Psoas muscle (tissue), 8 donors: ENCODE measurements around the gene UBAP2L. TPM values are rescaled to one million over a fixed set of nuclear protein-coding genes. Genes with fewer than 3 reads are reported as not detected.
"Not testable (repeated sequence)": the region's sequence is repeated elsewhere in the genome, so short reads cannot be mapped to it uniquely, and the experiment has no call there.

ENCODE experiments used
- ATAC-seq, 4 donors: fragments of 200-7000 bp; cut with Tn5 transposase; one replicate each; pipeline ENCODE4 v1.9.1; 2020; ENCODE audit warnings: moderate library complexity in 3 of 4, mild to moderate bottlenecking in 2 of 4
- DNase-seq, 2 donors: peaks; one replicate each; pipeline ENCODE4 v3.0.0-alpha.2; 2020
- H3K27ac ChIP-seq: fragments of 200-600 bp; one replicate; pipeline ENCODE4 v1.8.0; 2022
- H3K27me3 ChIP-seq, 3 donors: fragments of 200-600 bp in 1 of 3; one replicate each; pipeline versions ENCODE4 v1.6.1 to v1.8.0; 2013 to 2022; ENCODE audit warnings: low read length in 2 of 3, mild to moderate bottlenecking in 2 of 3, moderate library complexity in 1 of 3; ENCODE audit not compliant: insufficient read depth in 3 of 3
- H3K36me3 ChIP-seq, 2 donors: fragments of 200-600 bp in 1 of 2; one replicate each; pipeline versions ENCODE4 v1.6.1 to v1.8.0; 2013 to 2022; ENCODE audit warnings: low read depth in 1 of 2, mild to moderate bottlenecking in 1 of 2, moderate library complexity in 1 of 2; ENCODE audit not compliant: insufficient read depth in 1 of 2
- H3K4me1 ChIP-seq: fragments of 200-600 bp; one replicate; pipeline ENCODE4 v1.8.0; 2022
- H3K4me3 ChIP-seq: fragments of 200-600 bp; one replicate; pipeline ENCODE4 v1.8.0; 2022; ENCODE audit warnings: mild to moderate bottlenecking
- H3K9me3 ChIP-seq: fragments of 200-600 bp; one replicate; pipeline ENCODE4 v1.8.0; 2022
- WGBS, 3 donors: extraction: QIAGEN DNeasy Blood & Tissue Kit; methylation state at CpG; one replicate each; pipeline versions ENCODE4 v1.1.6 to v1.1.7; 2013; 5-methylcytosine and 5-hydroxymethylcytosine counted together
- intact Hi-C, 2 donors: fragments of 100-400 bp; cut with DNase I; formaldehyde crosslinking; loops; one replicate each; pipeline versions ENCODE4 v1.11.0 to v1.14.2; 2022
- polyA plus RNA-seq, 3 donors: library from polyadenylated mRNA; stranded (reverse); fragments of 200-250 nt; gene quantifications; one replicate each; pipeline ENCODE4 v1.2.3, GENCODE V29; 2013
- total RNA-seq, 4 donors: library from RNA; stranded (reverse); fragmentation: NEBNext Ultra II Directional in 2 of 4; extraction: Animal tissue kit (Norgen Biotek cat#: 25700) in 2 of 4; gene quantifications; one replicate each; pipeline versions ENCODE4 v1.2.1 to v1.2.4, GENCODE V29; 2021 to 2023
- TF ChIP-seq, protein P1 (sequence below): fragments of 200-600 bp; IDR thresholded peaks from one replicate; pipeline ENCODE4 v1.8.0; 2022; ENCODE audit warnings: antibody characterized with exemption
- donor health status: healthy with polysubstance abuse.
- donor health status: DM: no; HTN: no; CAD: no; lungs with moderate emphysema.
- donor health status: Bipolar disorder and iron deficiency.
- donor health status: healthy.
- donor health status: DM: yes; HTN: yes; CAD: no.
- donor health status: DM: no; HTN: no; CAD: no.
- donor health status: DM: no; HTN: no; CAD: no.
- donor health status: DM: yes; HTN: yes; CAD: no.

Gene UBAP2L
- total and polyA plus RNA-seq, 7 donors, result 45.8 to 121 (median 84.6) TPM

DNA sequence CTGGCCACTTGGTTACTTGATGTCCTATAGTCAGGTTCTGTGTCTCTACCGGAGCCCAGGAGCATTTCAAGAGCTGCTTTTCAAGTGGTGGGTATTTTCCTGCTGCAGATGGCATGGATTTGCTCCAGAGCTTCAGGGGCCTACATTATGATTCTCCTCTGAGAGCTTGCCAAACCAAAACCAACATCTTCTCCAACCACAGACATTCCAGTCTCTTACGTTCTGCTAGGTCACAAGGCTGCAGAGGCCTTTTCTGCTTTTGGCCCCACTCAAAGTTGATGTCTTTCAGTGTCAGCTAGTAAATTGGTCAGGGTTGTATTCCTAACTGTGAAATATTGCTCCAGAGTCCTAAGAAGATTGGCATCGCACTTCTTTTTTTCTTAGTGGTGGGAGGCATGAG, 85.4 kb downstream of the UBAP2L start:
- no peaks in the 10 kb centered on the region for H3K9me3 ChIP-seq
- intact Hi-C loops, result no loop called here
- no peak overlapping the region for H3K4me3 ChIP-seq
- TF ChIP-seq, protein P1, sequence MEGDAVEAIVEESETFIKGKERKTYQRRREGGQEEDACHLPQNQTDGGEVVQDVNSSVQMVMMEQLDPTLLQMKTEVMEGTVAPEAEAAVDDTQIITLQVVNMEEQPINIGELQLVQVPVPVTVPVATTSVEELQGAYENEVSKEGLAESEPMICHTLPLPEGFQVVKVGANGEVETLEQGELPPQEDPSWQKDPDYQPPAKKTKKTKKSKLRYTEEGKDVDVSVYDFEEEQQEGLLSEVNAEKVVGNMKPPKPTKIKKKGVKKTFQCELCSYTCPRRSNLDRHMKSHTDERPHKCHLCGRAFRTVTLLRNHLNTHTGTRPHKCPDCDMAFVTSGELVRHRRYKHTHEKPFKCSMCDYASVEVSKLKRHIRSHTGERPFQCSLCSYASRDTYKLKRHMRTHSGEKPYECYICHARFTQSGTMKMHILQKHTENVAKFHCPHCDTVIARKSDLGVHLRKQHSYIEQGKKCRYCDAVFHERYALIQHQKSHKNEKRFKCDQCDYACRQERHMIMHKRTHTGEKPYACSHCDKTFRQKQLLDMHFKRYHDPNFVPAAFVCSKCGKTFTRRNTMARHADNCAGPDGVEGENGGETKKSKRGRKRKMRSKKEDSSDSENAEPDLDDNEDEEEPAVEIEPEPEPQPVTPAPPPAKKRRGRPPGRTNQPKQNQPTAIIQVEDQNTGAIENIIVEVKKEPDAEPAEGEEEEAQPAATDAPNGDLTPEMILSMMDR, result no peak
- H3K36me3 ChIP-seq, result no peaks in the 10 kb centered on the region
- no peaks in the 10 kb centered on the region for H3K4me1 ChIP-seq
- H3K27ac ChIP-seq, result no peak overlapping the region
- DNase-seq (no peak), ATAC-seq (no peak)
- no peaks in the 10 kb centered on the region for H3K27me3 ChIP-seq
- WGBS, 3 donors, result 78 to 81% (median 81%) methylated on average over 3 of the region's 3 CpGs

DNA sequence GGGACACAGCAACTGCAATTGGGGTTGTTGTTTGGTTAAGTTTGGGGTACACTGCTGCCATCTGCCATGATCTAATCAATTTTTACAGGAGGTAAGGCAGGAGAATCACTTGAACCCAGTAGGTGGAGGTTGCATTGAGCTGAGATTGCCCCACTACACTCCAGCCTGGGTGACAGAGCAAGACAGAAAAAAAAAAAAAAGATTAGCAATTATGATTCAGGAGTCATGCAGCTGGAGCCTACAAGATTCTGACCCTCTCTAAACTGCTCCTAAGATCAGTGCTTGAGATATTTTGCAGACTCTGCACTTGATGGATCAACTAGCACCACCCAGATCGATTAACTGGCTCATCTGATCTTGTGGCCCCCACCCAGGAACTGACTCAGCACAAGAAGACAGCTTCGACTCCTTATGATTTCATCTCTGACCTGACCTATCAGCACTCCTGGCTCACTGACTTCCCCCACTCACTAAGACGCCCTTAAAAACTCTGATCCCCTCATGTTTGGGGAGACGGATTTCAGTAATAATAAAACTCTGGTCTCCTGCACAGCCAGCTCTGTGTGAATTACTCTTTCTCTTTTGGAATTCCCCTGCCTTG, 87.0 kb downstream of the UBAP2L start:
- H3K27ac ChIP-seq, H3K9me3 ChIP-seq, H3K27me3 ChIP-seq, ATAC-seq, intact Hi-C loops, H3K4me3 ChIP-seq, DNase-seq, H3K4me1 ChIP-seq, H3K36me3 ChIP-seq: not testable (repeated sequence)
- 57 to 67% (median 58%) methylated on average over 4 of the region's 4 CpGs for WGBS, 3 donors

DNA sequence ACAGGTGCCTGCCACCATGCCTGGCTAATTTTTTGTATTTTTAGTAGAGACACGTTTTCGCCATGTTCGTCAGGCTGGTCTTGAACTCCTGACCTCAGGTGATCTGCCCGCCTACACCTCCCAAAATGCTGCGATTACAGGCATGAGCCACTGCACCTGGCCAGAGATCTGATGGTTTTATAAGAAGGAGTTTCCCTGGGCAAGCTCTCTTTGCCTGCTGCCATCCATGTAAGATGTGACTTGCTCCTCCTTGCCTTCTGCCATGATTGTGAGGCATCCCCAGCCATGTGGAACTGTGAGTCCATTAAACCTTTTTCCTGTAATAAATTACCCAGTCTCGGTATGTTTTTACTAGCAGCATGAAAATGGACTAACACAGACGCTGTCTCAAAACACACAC, 88.4 kb downstream of the UBAP2L start:
- H3K27ac ChIP-seq, intact Hi-C loops, ATAC-seq, H3K36me3 ChIP-seq, DNase-seq, H3K27me3 ChIP-seq, H3K9me3 ChIP-seq, H3K4me3 ChIP-seq, H3K4me1 ChIP-seq: not testable (repeated sequence)
- WGBS, 3 donors, result 77 to 83% (median 79%) methylated on average over 7 of the region's 7 CpGs

DNA sequence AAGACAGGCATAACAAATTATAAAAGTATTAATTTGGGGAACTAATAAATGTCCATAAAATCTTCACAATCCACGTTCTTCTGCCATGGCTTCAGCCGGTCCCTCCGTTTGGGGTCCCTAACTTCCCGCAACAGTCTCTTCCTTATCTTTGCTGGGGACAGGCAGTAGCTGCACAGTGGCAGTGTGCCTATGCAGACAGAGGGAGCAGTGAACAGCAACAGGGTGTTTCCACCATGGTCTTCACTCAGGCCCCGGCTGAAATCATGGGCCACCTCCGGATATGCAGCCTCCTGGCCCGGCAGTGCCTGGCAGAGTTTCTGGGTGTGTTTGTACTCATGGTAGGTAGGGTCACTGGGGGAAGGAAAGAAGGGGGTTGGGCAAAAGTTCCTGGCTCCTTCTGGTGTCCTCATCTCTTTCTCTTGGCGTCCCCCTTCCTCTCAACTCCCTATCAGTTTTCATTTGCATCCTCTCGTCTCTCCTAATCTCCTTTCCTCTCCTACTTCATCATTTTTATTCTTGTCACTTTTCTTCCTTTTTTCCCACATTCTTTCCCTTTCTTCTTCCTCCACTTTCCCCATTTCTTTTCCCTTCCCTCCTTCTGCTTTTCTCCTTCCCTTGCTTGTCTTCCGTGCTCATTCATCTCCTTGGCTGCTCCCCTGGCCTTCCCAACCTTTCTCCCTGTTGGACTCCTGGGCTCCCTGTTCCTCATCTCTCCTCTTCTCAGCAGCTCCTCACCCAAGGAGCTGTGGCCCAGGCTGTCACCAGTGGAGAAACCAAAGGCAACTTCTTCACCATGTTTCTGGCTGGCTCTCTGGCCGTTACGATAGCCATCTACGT, 91.7 kb downstream of the UBAP2L start:
- DNase-seq, intact Hi-C loops, H3K27ac ChIP-seq, H3K4me1 ChIP-seq, H3K36me3 ChIP-seq, H3K27me3 ChIP-seq, H3K9me3 ChIP-seq, ATAC-seq, H3K4me3 ChIP-seq: not testable (repeated sequence)
- 67 to 73% (median 73%) methylated on average over 11 to 13 of the region's 13 CpGs for WGBS, 3 donors

DNA sequence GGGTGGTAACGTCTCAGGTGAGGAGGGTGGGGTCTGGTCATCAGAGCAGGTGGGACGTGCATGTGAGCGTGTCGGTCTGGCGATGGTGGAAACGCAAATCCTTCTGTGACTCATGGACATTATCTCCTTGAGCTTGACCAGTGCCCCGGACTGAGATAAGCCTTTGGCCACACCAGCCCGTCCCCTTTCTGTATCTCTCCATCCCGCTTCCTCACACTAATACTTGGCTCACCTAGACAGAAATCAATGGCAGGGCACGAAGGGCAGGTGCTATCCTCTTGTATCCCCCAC, 92.3 kb downstream of the UBAP2L start:
- intact Hi-C loops, result no loop called here
- DNase-seq (no peak), ATAC-seq (no peak)
- Histone ChIP-seq H3K9me3 (no peaks in the 10 kb centered on the region), H3K4me1 (no peaks in the 10 kb centered on the region), H3K27ac (no peak overlapping the region), H3K4me3 (no peak overlapping the region), H3K36me3 (no peaks in the 10 kb centered on the region), H3K27me3 (peaks cover 0 to 4% (median 0%) of the 10 kb centered on the region in 3 donors)
- TF ChIP-seq, protein P1, result no peak
- WGBS, 3 donors, result 80 to 83% (median 82%) methylated on average over 10 of the region's 10 CpGs

DNA sequence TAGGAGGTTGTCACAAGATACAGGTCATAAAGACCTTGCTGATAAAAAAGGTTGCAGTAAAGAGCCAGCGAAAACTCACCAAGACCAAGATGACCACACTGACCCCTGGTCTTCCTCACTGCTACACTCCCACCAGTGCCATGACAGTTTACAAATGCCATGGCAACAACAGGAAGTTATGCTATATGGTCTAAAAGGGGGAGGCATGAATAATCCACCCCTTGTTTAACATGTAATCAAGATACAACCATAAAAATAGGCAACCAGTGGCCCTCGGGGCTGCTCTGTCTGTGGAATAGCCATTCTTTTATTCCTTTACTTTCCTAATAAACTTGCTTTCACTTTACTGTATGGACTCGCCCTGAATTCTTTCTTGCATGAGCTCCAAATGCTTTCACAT, 93.5 kb downstream of the UBAP2L start:
- DNase-seq, H3K4me3 ChIP-seq, H3K4me1 ChIP-seq, ATAC-seq, H3K27me3 ChIP-seq, H3K36me3 ChIP-seq, H3K9me3 ChIP-seq, H3K27ac ChIP-seq: not testable (repeated sequence)
- intact Hi-C loops, result loop anchor here in 1 of 2 donors (2.0 kb wide), 1 partner anchor 25 kb away; no protein-coding TSS in a partner anchor
- 67 to 75% (median 71%) methylated on average over 3 of the region's 3 CpGs for WGBS, 3 donors
